CD1c-positive myeloid dendritic cell (primary cell): Measurements from ENCODE around the gene CFAP70.
A peak's percentile ranks its signal among the peaks of the same experiment; 100 is the strongest.

Source experiments
- DNase-seq: peaks from one replicate; pipeline ENCODE4 v3.0.0-alpha.2; 2016; ENCODE audit errors: extremely low spot score

The CFAP70 gene

GRCh38 chr10:73252445-73253224 lies 106.0 kb downstream of the CFAP70 start, which contains the start of gene MRPS16:
MRPS16 (minus strand) TSS chr10:73252644; CDS start chr10:73252482, 162 bp downstream.
- DNase-seq: peak; percentile 97

DNA sequence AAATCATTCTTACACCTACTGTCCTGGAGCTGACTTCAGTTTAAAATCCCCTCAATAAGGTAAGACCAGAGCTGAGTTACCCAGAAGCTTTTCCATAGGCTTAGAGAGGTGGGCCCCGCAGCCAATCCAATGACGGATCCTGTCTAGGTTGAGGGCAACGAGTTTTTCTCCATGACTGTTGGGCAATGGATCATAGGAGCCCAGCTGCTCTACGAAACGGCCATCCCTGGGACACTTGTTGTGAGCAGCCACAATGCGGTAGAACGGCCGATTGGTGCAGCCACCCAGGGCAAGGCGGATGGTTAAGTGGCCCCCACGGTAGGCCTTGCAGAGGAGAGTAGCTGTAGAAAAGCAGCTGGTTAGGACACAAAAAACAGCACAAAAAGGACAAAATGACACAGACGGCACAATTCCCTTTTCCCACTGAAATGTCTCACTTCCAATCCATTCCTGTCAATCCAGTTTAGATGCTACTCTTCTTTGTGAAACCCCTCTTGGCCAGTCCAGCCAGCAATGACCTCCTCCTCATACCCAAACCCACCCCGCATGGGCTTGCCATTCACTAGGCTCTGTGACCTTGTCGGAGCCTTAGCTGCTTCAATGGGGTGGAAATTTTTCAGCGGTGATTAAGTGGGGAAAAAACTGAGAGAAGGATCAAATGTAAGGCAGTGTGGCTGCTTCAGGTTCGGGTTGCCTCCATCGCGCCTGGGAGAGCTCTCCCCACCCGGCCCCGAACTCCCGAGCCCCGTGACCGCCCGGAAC lies 106.8 kb downstream of the CFAP70 start:
- no peak for DNase-seq

DNA sequence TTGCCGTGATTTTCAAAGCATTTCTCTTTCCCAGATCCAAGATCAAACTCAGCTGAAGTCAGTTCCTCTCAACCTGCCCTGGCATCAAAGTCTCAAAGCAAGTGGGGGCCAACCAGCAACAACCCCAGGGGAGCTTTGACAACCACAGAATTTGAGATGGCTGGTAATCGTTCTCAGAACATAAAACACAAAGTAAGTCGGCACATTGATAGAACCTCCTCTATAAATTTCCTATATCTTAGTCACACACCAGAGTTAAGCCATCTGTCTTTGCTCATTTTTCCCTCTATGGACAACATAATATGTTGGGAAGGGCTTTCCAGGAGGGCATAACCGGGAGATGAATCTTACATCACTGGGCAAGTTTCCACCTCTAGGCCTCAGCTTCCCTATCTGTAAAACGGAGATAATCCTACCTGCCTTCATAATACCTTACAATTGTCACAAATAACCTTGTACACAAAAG lies 110.4 kb downstream of the CFAP70 start:
- DNase-seq: no peak

DNA sequence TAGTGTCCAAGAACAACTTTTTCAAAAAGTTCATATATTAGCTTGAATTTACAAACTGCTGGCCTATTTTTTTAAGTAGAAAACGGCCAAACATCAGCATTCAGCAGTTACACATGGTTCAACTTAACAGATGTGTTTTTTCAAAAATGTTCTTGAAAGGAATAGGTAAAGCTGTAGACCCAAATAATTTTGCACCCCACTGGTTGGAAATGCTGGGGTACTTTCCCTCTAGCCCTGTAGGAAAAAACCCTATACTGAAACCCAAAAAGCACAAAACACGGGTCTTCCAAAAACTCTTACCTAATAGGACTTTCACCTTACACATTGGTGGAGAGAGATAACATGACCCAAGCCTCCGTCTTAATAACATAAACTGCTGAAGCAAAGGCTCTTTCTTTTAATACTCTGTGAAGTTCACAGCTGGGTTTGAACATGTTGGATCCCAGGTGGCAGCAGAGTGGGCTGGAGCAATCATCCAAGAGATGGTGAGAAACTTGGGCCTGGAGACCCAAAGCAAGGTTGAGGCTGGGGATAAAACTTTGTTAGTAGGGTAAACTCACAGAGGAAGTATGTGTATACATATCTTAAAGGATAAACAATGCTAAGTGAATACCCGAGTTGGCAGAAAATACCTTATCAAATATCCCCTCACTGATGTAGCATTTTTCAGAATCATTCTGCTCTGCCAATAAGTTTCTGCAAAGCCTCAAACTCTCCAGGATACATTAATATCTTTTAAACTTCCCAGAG lies 111.0 kb downstream of the CFAP70 start:
- DNase-seq: no peak

DNA sequence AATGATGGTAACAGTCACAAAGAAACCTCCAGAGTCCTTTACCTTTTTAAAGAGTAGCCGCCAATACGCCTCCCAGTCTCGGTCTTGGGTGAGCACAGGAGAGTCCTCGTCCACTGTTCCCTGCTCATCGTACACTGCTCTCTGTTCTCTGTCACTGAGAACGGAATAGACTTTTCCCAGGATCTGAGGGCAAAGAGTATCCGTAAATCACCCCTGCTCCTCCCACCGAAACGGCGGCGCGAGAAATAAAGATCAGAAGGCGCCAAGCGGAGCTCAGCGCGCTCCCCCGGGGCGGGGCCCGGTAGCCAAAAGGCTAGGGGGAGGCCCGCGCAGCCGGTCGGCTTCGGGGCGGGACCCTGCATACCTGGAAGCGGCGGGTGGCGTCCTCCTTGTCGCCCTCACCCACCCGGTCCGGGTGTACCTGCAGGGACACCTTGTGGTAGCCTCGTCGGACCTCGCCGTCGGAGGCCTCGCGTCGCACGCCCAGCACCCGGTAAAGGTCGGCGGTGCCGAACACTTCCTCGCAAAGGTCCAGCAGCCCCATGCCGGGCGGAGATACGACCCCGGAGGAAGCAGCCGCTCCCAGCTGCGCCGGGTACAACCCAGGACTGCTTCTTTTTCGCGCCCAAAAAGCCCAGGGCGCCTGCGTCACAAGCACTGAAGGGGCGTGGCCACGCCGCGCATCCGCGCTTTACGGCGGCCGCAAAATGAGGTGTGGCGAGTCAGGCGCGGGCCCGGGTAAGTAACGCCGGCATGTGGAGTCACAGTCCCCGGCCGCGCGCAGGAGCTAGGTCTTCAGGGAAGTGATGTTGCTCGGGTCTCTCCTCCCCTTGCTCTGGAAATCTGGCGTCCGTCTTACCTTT lies 111.8 kb downstream of the CFAP70 start, which contains the start of gene DNAJC9:
DNAJC9 (minus strand) TSS at position 610 of the 863 bp plus-strand sequence; CDS start at position 544, 66 bp downstream.
- peak; percentile 98 for DNase-seq

DNA sequence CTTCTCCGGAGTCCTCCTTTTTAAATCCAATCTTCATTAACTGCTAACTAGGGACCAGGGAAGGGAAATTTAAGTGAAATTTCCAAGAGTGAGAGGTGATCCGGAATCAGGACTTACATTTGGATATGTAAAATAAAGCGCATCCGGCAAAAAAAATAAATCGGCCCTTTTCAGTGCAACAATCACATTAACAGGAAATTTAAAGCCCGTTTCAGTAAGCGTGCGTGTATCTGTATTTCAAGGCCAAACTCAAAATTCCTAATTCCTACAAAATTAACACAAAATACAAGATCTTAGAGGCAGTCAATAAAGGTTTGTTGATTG lies 112.4 kb downstream of the CFAP70 start:
- DNase-seq: no peak

DNA sequence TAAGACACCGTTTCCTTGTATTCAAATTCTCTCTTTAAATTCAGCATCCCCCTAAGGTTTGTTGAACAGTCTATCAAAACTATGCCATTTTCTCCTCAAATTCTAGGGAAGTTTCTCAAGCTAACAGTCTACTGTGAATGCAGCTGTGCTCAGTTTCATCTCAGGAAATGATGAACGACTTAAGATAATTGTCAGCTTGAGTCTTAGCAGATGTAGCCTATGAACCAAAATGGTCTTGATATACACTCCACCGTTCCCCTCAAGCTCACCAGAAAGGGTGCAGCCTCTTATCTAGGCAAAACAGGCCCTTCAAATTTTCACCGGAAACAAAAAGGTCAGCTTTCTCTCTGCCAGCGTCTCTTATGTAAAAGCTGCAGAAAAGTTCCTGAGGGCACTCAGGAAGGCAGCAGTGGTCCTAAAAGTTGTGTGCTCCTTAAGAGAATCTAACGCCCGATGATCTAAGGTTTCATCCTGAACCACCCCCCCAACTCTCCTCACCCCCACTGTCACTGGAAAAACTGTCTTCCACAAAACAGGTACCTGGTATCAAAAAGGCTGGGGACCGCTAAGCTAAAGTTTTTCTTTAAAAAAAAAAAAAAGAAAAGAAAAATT lies 113.7 kb downstream of the CFAP70 start:
- DNase-seq: no peak

GRCh38 chr10:73239908-73240307 lies 118.8 kb downstream of the CFAP70 start:
- no peak for DNase-seq

DNA sequence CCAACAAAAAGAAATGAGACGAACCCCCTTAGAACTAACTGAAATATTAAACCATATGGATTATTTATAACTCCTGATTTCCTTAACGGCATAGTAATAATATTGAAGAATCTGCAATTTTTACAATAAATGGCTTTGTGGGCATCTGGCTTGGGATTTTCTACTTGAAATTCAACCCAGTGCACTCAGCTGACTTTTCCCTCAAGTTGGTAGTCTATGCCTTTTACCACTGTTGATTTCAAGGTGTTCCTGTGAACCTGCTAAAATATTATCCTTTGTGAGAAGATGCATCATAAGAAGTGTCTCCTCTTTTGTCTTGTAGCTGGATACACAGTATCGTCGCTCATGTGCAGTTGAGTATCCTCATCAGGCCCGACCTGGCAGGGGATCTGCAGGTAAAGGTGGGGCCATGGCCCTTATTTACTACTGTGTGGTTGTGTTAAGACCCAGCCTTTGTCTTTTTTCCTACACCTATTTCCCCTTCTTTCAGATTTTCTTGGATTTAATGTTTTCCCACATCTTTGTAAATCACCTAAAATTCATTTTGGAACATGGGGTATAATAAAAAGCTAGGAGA lies 119.6 kb downstream of the CFAP70 start:
- DNase-seq: no peak

DNA sequence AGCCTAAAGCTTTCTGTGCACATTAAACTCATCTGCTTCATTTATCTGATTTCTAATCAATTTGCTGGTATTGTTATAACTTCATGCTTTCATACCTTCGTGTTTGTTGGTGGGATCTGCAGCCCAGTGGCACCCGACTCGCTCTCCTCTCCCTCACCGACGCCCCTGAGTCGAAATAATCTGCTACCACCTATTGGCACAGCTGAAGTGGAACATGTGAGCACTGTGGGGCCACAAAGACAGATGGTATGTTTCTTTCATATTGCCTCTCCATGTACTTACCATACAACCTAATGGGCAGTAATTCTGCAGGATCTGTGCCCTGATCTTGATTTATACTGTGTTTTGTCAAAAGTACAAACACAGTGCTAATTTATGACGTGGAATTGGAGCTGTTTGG lies 124.0 kb downstream of the CFAP70 start:
- no peak for DNase-seq

GRCh38 chr10:73233883-73234282 lies 124.8 kb downstream of the CFAP70 start:
- DNase-seq: no peak

DNA sequence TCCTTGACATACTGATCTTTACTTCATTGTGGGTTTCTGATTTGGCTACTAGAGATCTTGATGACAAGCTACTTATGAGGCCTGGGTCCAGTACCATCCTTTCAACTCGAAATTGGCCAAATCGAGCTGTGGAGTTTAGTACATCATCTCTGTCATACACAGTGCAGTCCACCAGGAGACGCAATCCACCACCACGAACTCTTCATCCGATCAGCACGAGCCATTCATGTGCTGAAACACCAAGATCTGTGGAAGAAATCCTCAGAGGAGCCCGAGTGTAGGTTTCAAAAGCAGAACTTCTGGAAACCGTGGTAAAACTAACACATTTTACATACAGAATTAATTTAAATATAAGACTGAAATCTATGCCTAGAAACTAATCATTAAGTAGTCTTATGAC lies 125.8 kb downstream of the CFAP70 start:
- no peak for DNase-seq

DNA sequence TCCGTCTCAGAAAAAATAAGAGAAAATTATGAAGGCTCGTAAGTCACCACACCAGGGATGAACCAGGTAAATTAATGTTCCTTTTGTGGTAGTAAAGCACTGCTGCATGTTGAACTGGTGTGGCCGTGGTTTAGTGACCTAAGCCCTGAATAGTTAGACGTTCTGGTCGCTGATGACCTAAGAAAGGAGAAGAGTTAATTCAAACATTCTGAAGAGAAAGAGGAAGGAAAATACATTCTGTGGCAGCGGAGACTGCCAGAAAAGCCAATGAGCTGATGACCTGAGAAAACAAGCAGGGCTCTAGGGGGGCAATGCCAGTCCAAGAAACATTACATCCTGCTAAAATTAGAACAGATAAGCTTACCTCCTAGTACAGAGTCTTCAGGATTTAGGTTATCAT lies 129.1 kb downstream of the CFAP70 start:
- DNase-seq: peak; percentile 60

DNA sequence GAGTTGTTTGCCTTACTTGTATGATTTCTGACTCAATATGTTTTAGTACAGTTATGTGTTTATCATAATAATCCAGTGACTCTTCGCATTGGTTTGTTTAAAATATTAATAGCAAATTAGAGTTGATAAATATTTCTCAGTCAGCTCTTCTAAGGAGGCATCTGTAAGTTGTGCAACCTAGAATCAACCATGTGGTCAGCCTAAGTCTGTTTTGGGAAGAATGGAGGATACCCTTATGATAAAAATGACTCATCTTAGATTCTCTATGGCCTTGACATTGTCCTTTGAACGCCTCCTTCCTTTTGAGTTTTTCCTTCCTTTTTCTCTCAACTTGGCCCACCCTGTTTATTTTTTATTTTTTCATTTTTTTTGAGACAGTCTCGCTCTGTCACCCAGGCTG lies 130.4 kb downstream of the CFAP70 start:
- DNase-seq: peak; percentile 29

DNA sequence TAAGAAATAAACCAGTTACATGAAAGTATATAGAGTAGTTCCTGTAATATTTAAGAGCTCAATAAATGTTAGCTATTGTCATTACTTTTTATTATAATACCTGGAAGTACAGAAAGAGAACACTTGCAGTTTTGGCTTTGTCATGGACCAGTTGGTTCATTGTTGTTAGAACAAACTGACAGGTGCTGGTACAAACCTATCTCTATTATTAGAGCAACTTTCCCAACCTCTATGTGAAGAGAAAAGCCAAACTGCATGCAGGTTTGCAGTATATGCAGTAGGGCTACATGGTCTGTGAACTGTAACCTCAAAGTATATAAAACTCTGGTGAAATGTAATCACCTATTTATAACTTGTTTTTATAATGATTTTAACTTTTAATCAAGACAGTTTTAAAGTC lies 132.0 kb downstream of the CFAP70 start:
- no peak for DNase-seq

GRCh38 chr10:73225518-73225917 lies 133.1 kb downstream of the CFAP70 start:
- DNase-seq: no peak

GRCh38 chr10:73220989-73221388 lies 137.7 kb downstream of the CFAP70 start:
- DNase-seq: no peak

GRCh38 chr10:73219384-73219783 lies 139.3 kb downstream of the CFAP70 start:
- no peak for DNase-seq

- DNase-seq: peak; percentile 10
Observed at GRCh38 chr10:73218431-73219191, 140.1 kb downstream of the CFAP70 start.

GRCh38 chr10:73217628-73218027 lies 141.0 kb downstream of the CFAP70 start:
- DNase-seq: no peak
